Renal pelvis (tissue), 4 donors: ENCODE measurements around the gene IRS2. TPM values are rescaled to one million over a fixed set of nuclear protein-coding genes. Genes with fewer than 3 reads are reported as not detected.

Experiments used
- DNase-seq: peaks from one replicate; pipeline ENCODE4 v3.0.0-alpha.2; 2013
- polyA plus RNA-seq, 3 donors: library from polyadenylated mRNA; unstranded; fragments of 120-200 nt; gene quantifications; one replicate each; pipeline ENCODE4 v1.2.1, GENCODE V29; 2013; ENCODE audit not compliant: insufficient read length in 3 of 3

Gene IRS2
- polyA plus RNA-seq, 3 donors: 11.2 to 12.3 (median 12.0) TPM

GRCh38 chr13:109707044-109707741 is 79.2 kb downstream of the IRS2 start:
- no peak for DNase-seq

DNA sequence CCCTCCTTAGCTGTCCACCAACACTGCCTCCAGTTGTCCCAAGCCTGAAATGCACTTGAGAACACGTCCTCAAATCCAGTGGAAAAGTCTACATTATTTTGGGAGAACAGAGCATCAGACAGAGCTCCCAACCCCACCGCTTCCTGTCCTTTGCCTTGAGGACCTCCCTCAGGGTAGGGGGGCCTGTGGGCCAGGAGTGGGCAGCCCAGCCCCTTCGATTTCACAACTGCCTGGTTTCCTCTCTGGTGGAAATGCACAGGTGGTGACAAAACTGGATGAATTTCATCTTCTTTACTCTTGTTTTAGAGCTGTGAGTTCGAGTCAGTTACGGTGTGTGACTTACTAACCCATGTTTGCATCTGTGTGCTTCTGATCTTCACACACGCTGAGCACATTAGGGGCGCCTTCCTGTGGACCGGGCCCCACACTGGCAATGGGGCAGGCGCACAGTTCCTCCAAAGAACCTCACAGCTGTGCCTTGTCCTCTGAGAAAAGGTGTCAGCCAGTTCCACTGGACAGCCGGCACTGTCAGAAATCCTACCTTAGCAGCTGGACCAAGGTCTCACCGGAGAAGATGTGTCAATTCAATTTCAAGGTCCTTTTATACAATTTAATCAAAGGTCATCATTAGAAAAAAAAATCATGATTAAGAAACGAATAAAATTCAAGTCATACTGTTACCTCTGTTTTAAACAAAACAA is 80.2 kb downstream of the IRS2 start:
- DNase-seq: no peak

GRCh38 chr13:109704771-109705635 is 81.4 kb downstream of the IRS2 start:
- DNase-seq: no peak

DNA sequence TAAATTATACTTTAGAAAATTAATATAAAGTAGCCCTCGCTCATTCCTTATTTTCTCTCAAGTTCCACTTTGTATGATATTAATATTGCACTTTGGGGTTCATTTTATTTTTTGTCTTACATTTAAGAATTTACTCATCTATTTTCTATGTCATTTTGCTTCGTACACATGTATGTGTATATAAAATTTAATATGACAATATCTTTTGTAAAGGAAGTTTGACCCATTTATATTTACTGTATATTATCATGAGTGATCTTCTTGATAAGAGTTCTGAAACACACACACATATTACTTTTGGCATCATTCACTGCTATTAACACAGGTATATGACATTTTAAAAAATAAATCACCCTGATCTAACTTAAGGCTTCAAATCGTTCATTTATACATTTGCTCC is 83.1 kb downstream of the IRS2 start:
- DNase-seq: no peak
